Fibroblast of mammary gland (primary cell): ENCODE measurements around the gene NOS1AP.

Experiments used
- DNase-seq: peaks from one replicate; pipeline ENCODE4 v3.0.0-alpha.2; 2010; ENCODE audit warnings: low read depth
- H3K4me3 ChIP-seq: 2 replicates; pipeline ENCODE4 v1.5.1; 2011; ENCODE audit warnings: low read depth, mild to moderate bottlenecking, low read length, moderate library complexity; ENCODE audit not compliant: control insufficient read depth
- TF ChIP-seq, protein P1 (sequence below): conservative IDR thresholded peaks from 2 replicates; pipeline ENCODE4 v1.5.1; 2011; ENCODE audit warnings: low read depth, low read length, inconsistent platforms; ENCODE audit not compliant: control insufficient read depth, insufficient read depth

NOS1AP gene

DNA sequence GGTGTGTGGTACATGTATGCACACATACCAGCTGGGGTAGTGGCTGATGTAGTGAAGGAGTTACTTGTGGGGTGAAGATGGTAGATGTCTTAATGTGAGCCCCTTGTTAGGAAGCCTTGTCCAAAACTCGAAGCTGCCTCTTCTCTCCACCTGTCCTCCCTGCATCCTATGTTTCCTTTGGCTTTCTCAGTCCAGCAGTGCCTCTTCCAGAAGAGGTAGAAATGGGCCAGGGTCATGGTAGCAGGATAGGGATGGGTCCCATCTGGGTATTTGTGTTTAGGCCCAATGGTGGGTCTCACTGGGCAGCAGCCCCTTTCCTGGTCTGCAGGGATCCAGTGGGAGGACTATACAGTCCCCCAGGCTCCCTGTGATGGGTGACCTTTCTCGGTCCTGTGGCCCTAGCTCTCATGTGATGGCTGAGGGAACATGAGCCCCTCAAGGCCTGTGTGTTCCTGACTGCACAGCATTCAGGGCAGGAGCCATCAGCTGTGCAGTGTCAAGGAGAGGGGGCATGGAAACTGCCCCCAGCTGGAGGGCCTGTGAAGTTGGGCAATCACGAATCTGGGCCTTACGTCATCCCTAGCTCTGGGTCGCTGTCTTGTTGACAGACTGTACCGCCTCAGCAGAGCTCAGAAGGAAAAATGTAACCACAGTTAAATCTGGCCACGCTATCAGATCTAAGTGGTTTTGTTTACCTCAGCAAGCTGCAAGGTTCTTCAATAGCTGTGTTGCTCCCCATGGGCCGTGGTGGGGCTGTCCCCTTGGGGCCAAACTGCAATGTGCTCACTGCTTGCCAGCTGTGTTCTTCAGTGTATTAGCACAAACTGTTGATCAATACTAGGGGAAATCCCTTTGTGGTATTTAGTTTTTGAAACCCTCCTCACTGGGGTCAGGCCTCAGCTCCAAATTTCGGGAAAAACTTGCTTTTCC is 82.7 kb downstream of the NOS1AP start:
- peak; percentile 89 for DNase-seq
- TF ChIP-seq, protein P1, sequence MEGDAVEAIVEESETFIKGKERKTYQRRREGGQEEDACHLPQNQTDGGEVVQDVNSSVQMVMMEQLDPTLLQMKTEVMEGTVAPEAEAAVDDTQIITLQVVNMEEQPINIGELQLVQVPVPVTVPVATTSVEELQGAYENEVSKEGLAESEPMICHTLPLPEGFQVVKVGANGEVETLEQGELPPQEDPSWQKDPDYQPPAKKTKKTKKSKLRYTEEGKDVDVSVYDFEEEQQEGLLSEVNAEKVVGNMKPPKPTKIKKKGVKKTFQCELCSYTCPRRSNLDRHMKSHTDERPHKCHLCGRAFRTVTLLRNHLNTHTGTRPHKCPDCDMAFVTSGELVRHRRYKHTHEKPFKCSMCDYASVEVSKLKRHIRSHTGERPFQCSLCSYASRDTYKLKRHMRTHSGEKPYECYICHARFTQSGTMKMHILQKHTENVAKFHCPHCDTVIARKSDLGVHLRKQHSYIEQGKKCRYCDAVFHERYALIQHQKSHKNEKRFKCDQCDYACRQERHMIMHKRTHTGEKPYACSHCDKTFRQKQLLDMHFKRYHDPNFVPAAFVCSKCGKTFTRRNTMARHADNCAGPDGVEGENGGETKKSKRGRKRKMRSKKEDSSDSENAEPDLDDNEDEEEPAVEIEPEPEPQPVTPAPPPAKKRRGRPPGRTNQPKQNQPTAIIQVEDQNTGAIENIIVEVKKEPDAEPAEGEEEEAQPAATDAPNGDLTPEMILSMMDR = no peak
- no peak overlapping the region for H3K4me3 ChIP-seq

DNA sequence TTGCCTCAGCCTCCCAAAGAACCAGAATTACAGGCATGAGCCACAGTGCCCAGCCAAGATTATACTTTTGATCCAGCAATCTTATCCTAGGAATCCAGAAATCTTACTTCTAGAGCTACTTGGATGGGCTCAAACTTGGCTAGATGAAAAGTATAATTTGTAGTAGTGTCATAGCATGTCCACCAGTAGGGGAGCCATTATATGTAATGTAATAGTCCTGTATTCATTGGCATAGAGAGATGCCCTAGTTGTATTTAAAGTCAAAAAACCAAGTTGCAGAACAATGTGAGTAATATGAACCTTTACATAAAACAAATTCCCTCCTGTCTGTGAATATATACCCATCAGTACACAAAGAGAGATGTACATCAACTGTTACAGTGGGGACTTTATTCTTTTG is 83.9 kb downstream of the NOS1AP start:
- no peak for DNase-seq
- H3K4me3 ChIP-seq = no peak overlapping the region
- TF ChIP-seq, protein P1 = no peak

DNA sequence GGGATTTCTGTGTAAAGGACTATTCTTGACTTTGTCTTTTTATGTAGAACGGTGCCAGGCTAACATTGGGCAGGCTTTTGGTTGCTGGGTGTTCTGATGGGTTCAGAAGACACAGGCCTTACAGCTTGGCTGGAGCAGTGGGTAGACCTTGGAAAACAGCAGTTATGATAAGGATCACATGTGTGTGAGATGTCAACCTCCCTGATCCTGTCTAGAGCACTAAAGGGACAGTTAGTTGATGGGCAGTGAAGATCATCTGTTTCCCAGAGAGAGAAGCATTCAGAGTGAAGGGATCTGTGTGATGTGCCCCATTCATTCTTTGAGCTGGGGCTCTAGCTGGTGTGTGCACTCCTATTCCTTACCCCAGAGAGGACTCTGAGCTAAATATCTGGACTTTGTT is 88.0 kb downstream of the NOS1AP start:
- H3K4me3 ChIP-seq = no peak overlapping the region
- DNase-seq = no peak
- TF ChIP-seq, protein P1 = no peak

- TF ChIP-seq, protein P1 = no peak
- no peak overlapping the region for H3K4me3 ChIP-seq
- DNase-seq = no peak
Observed at GRCh38 chr1:162158624-162159271, 89.3 kb downstream of the NOS1AP start.

DNA sequence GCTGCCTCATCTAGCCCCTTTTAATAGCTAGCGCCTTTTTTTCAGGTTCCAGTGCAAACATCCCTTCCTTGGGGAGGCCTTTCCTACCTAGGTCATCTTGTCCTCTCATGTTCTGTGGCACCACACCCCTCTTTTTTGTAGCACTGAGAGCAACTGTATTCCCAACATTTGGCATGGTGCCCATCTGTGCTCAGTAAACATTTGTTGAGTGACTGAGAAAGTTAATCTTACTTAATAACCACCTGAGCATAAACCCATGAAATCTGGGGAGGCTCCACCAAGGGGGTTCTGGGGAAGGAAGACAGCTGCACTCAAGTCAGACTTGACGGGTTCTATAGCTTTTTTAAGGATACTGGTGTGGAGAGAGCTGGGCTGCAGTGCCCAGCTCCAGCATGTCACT is 90.0 kb downstream of the NOS1AP start:
- DNase-seq = no peak
- TF ChIP-seq, protein P1 = no peak
- H3K4me3 ChIP-seq = no peak overlapping the region

- TF ChIP-seq, protein P1 = no peak
- DNase-seq = no peak
- H3K4me3 ChIP-seq = no peak overlapping the region
Observed at GRCh38 chr1:162161916-162162550, 92.5 kb downstream of the NOS1AP start.
